Fibroblast of skin of right quadriceps (primary cell): ENCODE results near the gene CDC14A.

Experiments
- DNase-seq: peaks from one replicate; pipeline ENCODE4 v3.0.0-alpha.2; 2013

Gene CDC14A

GRCh38 chr1:100411019-100411418, 58.7 kb downstream of the CDC14A start:
- DNase-seq, result no peak

GRCh38 chr1:100411574-100411973, 59.3 kb downstream of the CDC14A start:
- DNase-seq, result no peak

- no peak for DNase-seq
These were observed 60.7 kb downstream of the CDC14A start for GRCh38 chr1:100413035-100413434.

GRCh38 chr1:100414693-100415497, 62.6 kb downstream of the CDC14A start:
- DNase-seq, result no peak

GRCh38 chr1:100415498-100415778, 63.1 kb downstream of the CDC14A start:
- DNase-seq, result no peak

GRCh38 chr1:100419072-100419471, 66.8 kb downstream of the CDC14A start:
- no peak for DNase-seq

GRCh38 chr1:100422065-100422464, 69.8 kb downstream of the CDC14A start:
- no peak for DNase-seq

- DNase-seq, result no peak
These were observed 71.6 kb downstream of the CDC14A start for GRCh38 chr1:100423832-100424337.

GRCh38 chr1:100428160-100428559, 75.9 kb downstream of the CDC14A start:
- DNase-seq, result no peak

GRCh38 chr1:100430325-100430756, 78.0 kb downstream of the CDC14A start:
- no peak for DNase-seq

GRCh38 chr1:100431954-100432353, 79.6 kb downstream of the CDC14A start:
- no peak for DNase-seq

- DNase-seq, result no peak
These were observed 81.3 kb downstream of the CDC14A start for GRCh38 chr1:100433563-100433962.

- no peak for DNase-seq
These were observed 82.5 kb downstream of the CDC14A start for GRCh38 chr1:100434831-100435230.

- no peak for DNase-seq
These were observed 86.1 kb downstream of the CDC14A start for GRCh38 chr1:100438375-100438774.

GRCh38 chr1:100438789-100439188, 86.5 kb downstream of the CDC14A start:
- no peak for DNase-seq

- no peak for DNase-seq
These were observed 87.9 kb downstream of the CDC14A start for GRCh38 chr1:100440075-100440809.

- DNase-seq, result no peak
These were observed 88.8 kb downstream of the CDC14A start for GRCh38 chr1:100441146-100441545.

- no peak for DNase-seq
These were observed 89.3 kb downstream of the CDC14A start for GRCh38 chr1:100441651-100442050.

GRCh38 chr1:100443811-100444571, 91.7 kb downstream of the CDC14A start:
- DNase-seq, result peak; percentile 55

GRCh38 chr1:100445565-100445964, 93.3 kb downstream of the CDC14A start:
- no peak for DNase-seq

GRCh38 chr1:100448366-100448765, 96.1 kb downstream of the CDC14A start:
- DNase-seq, result no peak

GRCh38 chr1:100449477-100449876, 97.2 kb downstream of the CDC14A start:
- DNase-seq, result no peak

GRCh38 chr1:100452641-100453040, 100.3 kb downstream of the CDC14A start:
- no peak for DNase-seq
